OCI-LY3 (cell line): Measurements from ENCODE around the gene GDPGP1.
"Not testable (repeated sequence)": the region's sequence is repeated elsewhere in the genome, so short reads cannot be mapped to it uniquely, and the experiment has no call there.

Experiments
- CTCF ChIP-seq: fragments of 200-600, 300-600 bp; sonication (generic); IDR thresholded peaks from 2 replicates; pipeline ENCODE4 v1.5.1; 2014; ENCODE audit warnings: antibody characterized with exemption, low read length, low read depth
- EZH2phosphoT487 ChIP-seq: fragments of 200-600 bp; shearing (Covaris generic); IDR thresholded peaks from 2 replicates; pipeline ENCODE4 v1.6.1; 2018; ENCODE audit warnings: antibody characterized with exemption, mixed run types, low read depth

GRCh38 chr15:90281637-90282036, 47.6 kb downstream of the GDPGP1 start:
- not testable (repeated sequence) for TF ChIP-seq CTCF, EZH2phosphoT487
